ENCODE measurements around the gene NTF4. TPM values are rescaled to one million over a fixed set of nuclear protein-coding genes. Genes with fewer than 3 reads are reported as not detected.

NTF4 gene
- polyA plus RNA-seq, 1 of the 3 experiments (the other 2 are of a cell fraction): 0.66 TPM

DNA sequence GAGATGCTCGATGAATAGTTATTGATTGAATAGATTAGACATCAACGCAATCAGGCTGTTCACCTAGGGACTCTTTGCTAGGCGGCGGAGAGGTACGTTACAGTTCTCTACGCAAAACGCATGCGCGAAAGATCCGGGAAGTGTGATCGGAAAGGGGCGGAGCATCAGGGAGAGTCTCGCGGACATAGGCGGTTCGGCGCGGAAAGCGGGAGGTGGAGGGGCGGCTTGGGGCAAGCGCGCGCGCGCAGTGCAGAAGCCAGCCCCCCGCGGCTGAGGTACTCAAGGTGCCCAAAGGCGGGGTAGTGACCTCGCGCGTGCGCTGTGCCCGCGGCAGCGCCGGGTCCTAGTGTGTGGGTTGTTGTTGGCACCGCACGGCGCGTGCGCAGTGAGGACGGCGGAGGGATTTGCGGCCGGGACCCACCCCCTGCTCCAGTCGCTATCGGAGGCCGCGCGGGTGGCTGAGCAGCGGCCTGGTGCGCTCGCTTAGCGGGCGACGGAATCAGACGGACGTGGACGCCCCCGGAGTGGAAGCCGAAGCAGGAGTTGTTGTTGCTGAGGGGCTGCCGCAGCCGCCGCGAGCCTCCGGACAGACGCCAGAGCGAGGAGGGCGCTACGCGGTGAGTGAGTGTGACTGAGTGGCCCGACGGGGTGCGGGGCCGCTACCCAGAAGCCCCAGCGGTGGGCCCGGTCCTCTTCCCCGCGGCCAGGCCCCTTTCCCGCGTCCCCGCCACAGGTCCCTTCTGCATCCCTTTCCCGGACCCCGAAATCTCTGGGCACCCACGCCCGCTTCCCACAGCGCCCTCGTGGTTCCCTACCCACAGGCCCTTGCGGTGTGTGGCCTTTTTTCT is 20.6 kb upstream of the NTF4 start, which contains the start of gene SNRNP70:
Gene SNRNP70 (plus strand): TSS at position 432 of the 848 bp plus-strand sequence. CDS start 964 bp downstream, outside the sequence.
- WGBS (ENCODE audit: low lambda C conversion rate): under 1% methylated on average over 68 of the region's 89 CpGs
- no peaks in the 10 kb centered on the region for H3F3A ChIP-seq (replicated peaks; ENCODE audit: insufficient read depth)
- peaks cover 47% of the 10 kb centered on the region for H4K20me1 ChIP-seq (ENCODE audit: insufficient read depth)
- peak within 1 kb of the TSS; percentile 99 for H3K4me2 ChIP-seq
- peaks cover 10 to 12% of the 10 kb centered on the region in 2 experiments; a peak in 1 of 4 replicates for H3K4me1 ChIP-seq (ENCODE audit: control insufficient read depth in 1 of 2, insufficient read depth in 2 of 2, low read depth in 1 of 2, low read length in 1 of 2)
- CTCF ChIA-PET: interaction anchor here (2.2 to 4.3 kb wide), 3 partner anchors 13 to 114 kb away, joined by 10 to 40 read pairs (median 19); no protein-coding TSS in a partner anchor
- POLR2A ChIA-PET: no interaction called here
- no peaks in the 10 kb centered on the region for H3K27me3 ChIP-seq (ENCODE audit: insufficient read depth)
- peak within 1 kb of the TSS; percentile 98 for H3K9ac ChIP-seq
- no peaks in the 10 kb centered on the region for H3K9me3 ChIP-seq
- no peaks in the 10 kb centered on the region for H3K9me2 ChIP-seq
- H2AFZ ChIP-seq (ENCODE audit: low read depth): peak within 1 kb of the TSS; percentile 71
- peak within 1 kb of the TSS; percentile 77 to 89 for H3K27ac ChIP-seq (ENCODE audit: low read depth in 2 of 2, low read length in 1 of 2)
- peak within 1 kb of the TSS; percentile 78 to 99 for H3K4me3 ChIP-seq (ENCODE audit: low read depth in 2 of 2, low read length in 1 of 2)
- peak; percentile 100 for DNase-seq
- H3K79me2 ChIP-seq (ENCODE audit: insufficient read depth): peaks cover 53% of the 10 kb centered on the region
- H3K36me3 ChIP-seq (replicated peaks in 1 of 2; ENCODE audit: control insufficient read depth in 1 of 2, insufficient read depth in 2 of 2, low read length in 1 of 2): peaks cover 14 to 27% of the 10 kb centered on the region in 2 experiments
- peak; percentile 24; the same call in 1 of the 2 replicates for TF ChIP-seq TCF12 (IDR thresholded peaks at IDR 0.05)
- TF ChIP-seq USF2 (IDR thresholded peaks at IDR 0.05; ENCODE audit: borderline replicate concordance, low read depth, low read length): no peak
- TF ChIP-seq NRF1 (IDR thresholded peaks at IDR 0.05; ENCODE audit: low read depth, low read length): peak; percentile 93
- TF ChIP-seq GABPA (IDR thresholded peaks at IDR 0.05; ENCODE audit: low read depth): peak; percentile 7; the same call in 1 of the 2 replicates
- TF ChIP-seq JUND (IDR thresholded peaks at IDR 0.05): no peak
- peak; percentile 98 for TF ChIP-seq CHD2 (IDR thresholded peaks at IDR 0.05; ENCODE audit: low read length, partially characterized antibody)
- TF ChIP-seq RAD21 (IDR thresholded peaks at IDR 0.05; ENCODE audit: low read length): no peak
- peak; percentile 97 for TF ChIP-seq TAF1 (IDR thresholded peaks at IDR 0.05; ENCODE audit: borderline replicate concordance, low read depth, low read length)
- peak; percentile 77 for TF ChIP-seq REST (IDR thresholded peaks at IDR 0.05; ENCODE audit: low read depth, low read length)
- TF ChIP-seq MAX (IDR thresholded peaks at IDR 0.05; ENCODE audit: low read depth): peak; percentile 58; the same call in 1 of the 2 replicates
- TF ChIP-seq POLR2AphosphoS5 (IDR thresholded peaks at IDR 0.05; ENCODE audit: low read depth, low read length): peak; percentile 83
- TF ChIP-seq MEF2A (IDR thresholded peaks at IDR 0.05; ENCODE audit: borderline replicate concordance, low read depth): no peak
- no peak for TF ChIP-seq EP300 (IDR thresholded peaks at IDR 0.05; ENCODE audit: borderline replicate concordance in 1 of 2, low read depth in 1 of 2, low read length in 1 of 2)
- 0 out of 2 replicates have a peak, but pooled peaks have one; percentile 11 for TF ChIP-seq TEAD4 (IDR thresholded peaks at IDR 0.05; ENCODE audit: borderline replicate concordance, insufficient read depth)
- peak; percentile 81 for TF ChIP-seq MXI1 (IDR thresholded peaks at IDR 0.05; ENCODE audit: low read depth, low read length)
- peak; percentile 94 for TF ChIP-seq ZBTB33 (IDR thresholded peaks at IDR 0.05; ENCODE audit: borderline replicate concordance, low read depth)
- TF ChIP-seq, protein P1, sequence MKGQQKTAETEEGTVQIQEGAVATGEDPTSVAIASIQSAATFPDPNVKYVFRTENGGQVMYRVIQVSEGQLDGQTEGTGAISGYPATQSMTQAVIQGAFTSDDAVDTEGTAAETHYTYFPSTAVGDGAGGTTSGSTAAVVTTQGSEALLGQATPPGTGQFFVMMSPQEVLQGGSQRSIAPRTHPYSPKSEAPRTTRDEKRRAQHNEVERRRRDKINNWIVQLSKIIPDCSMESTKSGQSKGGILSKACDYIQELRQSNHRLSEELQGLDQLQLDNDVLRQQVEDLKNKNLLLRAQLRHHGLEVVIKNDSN (IDR thresholded peaks at IDR 0.05; ENCODE audit: borderline replicate concordance, low read depth): no peak
- TF ChIP-seq ELF1 (IDR thresholded peaks at IDR 0.05): peak; percentile 90
- 0 out of 2 replicates have a peak, but pooled peaks have one; percentile 36 for TF ChIP-seq YY1 (IDR thresholded peaks at IDR 0.05; ENCODE audit: low read depth)
- TF ChIP-seq, protein P2, sequence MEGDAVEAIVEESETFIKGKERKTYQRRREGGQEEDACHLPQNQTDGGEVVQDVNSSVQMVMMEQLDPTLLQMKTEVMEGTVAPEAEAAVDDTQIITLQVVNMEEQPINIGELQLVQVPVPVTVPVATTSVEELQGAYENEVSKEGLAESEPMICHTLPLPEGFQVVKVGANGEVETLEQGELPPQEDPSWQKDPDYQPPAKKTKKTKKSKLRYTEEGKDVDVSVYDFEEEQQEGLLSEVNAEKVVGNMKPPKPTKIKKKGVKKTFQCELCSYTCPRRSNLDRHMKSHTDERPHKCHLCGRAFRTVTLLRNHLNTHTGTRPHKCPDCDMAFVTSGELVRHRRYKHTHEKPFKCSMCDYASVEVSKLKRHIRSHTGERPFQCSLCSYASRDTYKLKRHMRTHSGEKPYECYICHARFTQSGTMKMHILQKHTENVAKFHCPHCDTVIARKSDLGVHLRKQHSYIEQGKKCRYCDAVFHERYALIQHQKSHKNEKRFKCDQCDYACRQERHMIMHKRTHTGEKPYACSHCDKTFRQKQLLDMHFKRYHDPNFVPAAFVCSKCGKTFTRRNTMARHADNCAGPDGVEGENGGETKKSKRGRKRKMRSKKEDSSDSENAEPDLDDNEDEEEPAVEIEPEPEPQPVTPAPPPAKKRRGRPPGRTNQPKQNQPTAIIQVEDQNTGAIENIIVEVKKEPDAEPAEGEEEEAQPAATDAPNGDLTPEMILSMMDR (IDR thresholded peaks at IDR 0.05): no peak
- no peak for TF ChIP-seq FOXM1 (IDR thresholded peaks at IDR 0.05; ENCODE audit: low read depth)
- TF ChIP-seq EZH2phosphoT487 (IDR thresholded peaks at IDR 0.05; ENCODE audit: borderline replicate concordance, low read depth): no peak

All from SK-N-SH (cell line).